A673 (cell line): ENCODE measurements around the gene FBXL7. TPM values are rescaled to one million over a fixed set of nuclear protein-coding genes. Genes with fewer than 3 reads are reported as not detected.

ENCODE experiments used
- BruUV-seq: library from RNA; stranded (reverse); fragments of 400-500 nt; replicated peaks from 2 replicates; lab custom pipeline; 2021; lab: Mats Ljungman, UMichigan
- CTCF ChIA-PET: fragments of 300-600 bp; sonication (Branson Sonifier 250); formaldehyde crosslinking; loops from one replicate; lab custom pipeline; 2022; ENCODE audit warnings: antibody characterized with exemption; lab: Charles Lee
- POLR2A ChIA-PET: fragments of 300-600 bp; sonication (Branson Sonifier 250); formaldehyde crosslinking; loops from one replicate; lab custom pipeline; 2022; ENCODE audit warnings: antibody characterized with exemption; ENCODE audit not compliant: low non-redundant PET; lab: Charles Lee
- DNase-seq: peaks from one replicate; pipeline ENCODE4 v3.0.0-alpha.2; 2015; ENCODE audit warnings: low spot score
- H3K27ac ChIP-seq: fragments of 200-600 bp; sonication (generic); 2 replicates; pipeline ENCODE4 v1.5.1; 2016; ENCODE audit warnings: mixed run types, low read depth, mild to moderate bottlenecking, mixed read lengths, antibody characterized with exemption, low read length; ENCODE audit not compliant: poor library complexity, severe bottlenecking
- H3K27me3 ChIP-seq: fragments of 200-600 bp; sonication (generic); replicated peaks from 2 replicates; pipeline ENCODE4 v1.6.1; 2017; ENCODE audit warnings: mixed run types, low read depth, mild to moderate bottlenecking, mixed read lengths, antibody characterized with exemption, low read length; ENCODE audit not compliant: insufficient read depth, poor library complexity
- H3K36me3 ChIP-seq: fragments of 200-600 bp; sonication (generic); 2 replicates; pipeline ENCODE4 v1.6.1; 2016; ENCODE audit warnings: mixed run types, mild to moderate bottlenecking, mixed read lengths, antibody characterized with exemption, low read length; ENCODE audit not compliant: insufficient read depth, poor library complexity, severe bottlenecking
- H3K4me1 ChIP-seq: fragments of 200-600 bp; sonication (generic); 2 replicates; pipeline ENCODE4 v1.6.1; 2017; ENCODE audit warnings: mixed run types, mild to moderate bottlenecking, mixed read lengths, antibody characterized with exemption, low read length; ENCODE audit not compliant: insufficient read depth, poor library complexity, severe bottlenecking
- H3K4me3 ChIP-seq: fragments of 200-600 bp; sonication (generic); 2 replicates; pipeline ENCODE4 v1.5.1; 2016; ENCODE audit warnings: low read depth, mixed run types, mild to moderate bottlenecking, mixed read lengths, low read length; ENCODE audit not compliant: poor library complexity, severe bottlenecking
- H3K9me3 ChIP-seq: fragments of 200-600 bp; sonication (generic); 2 replicates; pipeline ENCODE4 v1.6.1; 2016; ENCODE audit warnings: mixed run types, low read depth, mild to moderate bottlenecking, mixed read lengths, antibody characterized with exemption, low read length; ENCODE audit not compliant: poor library complexity, severe bottlenecking
- CTCF ChIP-seq: fragments of 300-800, 200-600 bp; sonication (generic); conservative IDR thresholded peaks from 2 replicates; pipeline ENCODE4 v1.5.1; 2017; ENCODE audit warnings: low read depth, mild to moderate bottlenecking, antibody characterized with exemption, low read length, moderate library complexity, mixed read lengths
- EZH2 ChIP-seq: fragments of 200-600 bp; sonication (generic); IDR thresholded peaks from 2 replicates; pipeline ENCODE4 v1.6.1; 2017; ENCODE audit warnings: borderline replicate concordance, low read depth, mild to moderate bottlenecking, mixed read lengths, antibody characterized with exemption, low read length; ENCODE audit not compliant: poor library complexity, severe bottlenecking
- intact Hi-C: fragments of 100-400 bp; cut with micrococcal nuclease; formaldehyde crosslinking; loops from one replicate; pipeline ENCODE4 v1.10.0; 2022; ENCODE audit not compliant: unreplicated experiment
- total RNA-seq: library from RNA; stranded (reverse); gene quantifications from 2 replicates; pipeline ENCODE4 v1.2.3, GENCODE V29; 2021

Gene FBXL7
- total RNA-seq, 1 experiment from 2014 or later: 5.9 TPM

- TF ChIP-seq EZH2: no peak
- TF ChIP-seq CTCF: no peak
- Histone ChIP-seq H3K27me3 (no peaks in the 10 kb centered on the region), H3K27ac (no peak overlapping the region), H3K9me3 (no peaks in the 10 kb centered on the region), H3K36me3 (no peaks in the 10 kb centered on the region), H3K4me1 (no peaks in the 10 kb centered on the region), H3K4me3 (no peak overlapping the region)
- DNase-seq: no peak
- BruUV-seq: no TSS peak
- intact Hi-C loops: no loop called here
- CTCF ChIA-PET: no interaction called here
- POLR2A ChIA-PET: no interaction called here
Measured at GRCh38 chr5:15880201-15880600, 380.2 kb downstream of the FBXL7 start.

- DNase-seq: no peak
Measured at GRCh38 chr5:15885156-15885555, 385.2 kb downstream of the FBXL7 start.

GRCh38 chr5:15886156-15886555, 386.2 kb downstream of the FBXL7 start:
- H3K27me3 ChIP-seq: no peaks in the 10 kb centered on the region
- TF ChIP-seq EZH2: no peak
- CTCF ChIA-PET: no interaction called here
- no peaks in the 10 kb centered on the region for H3K4me1 ChIP-seq
- intact Hi-C loops: no loop called here
- DNase-seq: no peak
- no peak overlapping the region for H3K27ac ChIP-seq
- BruUV-seq: no TSS peak
- H3K36me3 ChIP-seq: no peaks in the 10 kb centered on the region
- H3K9me3 ChIP-seq: no peaks in the 10 kb centered on the region
- POLR2A ChIA-PET: no interaction called here
- no peak overlapping the region for H3K4me3 ChIP-seq

More at GRCh38 chr5:15885156-15885555, 385.2 kb downstream of the FBXL7 start:
- ChIA-PET POLR2A (no interaction called here), CTCF (no interaction called here)
- no peak overlapping the region for H3K27ac ChIP-seq
- H3K36me3 ChIP-seq: no peaks in the 10 kb centered on the region
- H3K4me3 ChIP-seq: no peak overlapping the region
- no TSS peak for BruUV-seq
- TF ChIP-seq CTCF (no peak), EZH2 (no peak)
- intact Hi-C loops: no loop called here
- H3K27me3 ChIP-seq: no peaks in the 10 kb centered on the region
- H3K4me1 ChIP-seq: no peaks in the 10 kb centered on the region
- H3K9me3 ChIP-seq: no peaks in the 10 kb centered on the region

GRCh38 chr5:15887093-15887492, 387.1 kb downstream of the FBXL7 start:
- POLR2A ChIA-PET: no interaction called here
- H3K27ac ChIP-seq: no peak overlapping the region

More at GRCh38 chr5:15887093-15887492, 387.1 kb downstream of the FBXL7 start:
- CTCF ChIA-PET: no interaction called here
- BruUV-seq: no TSS peak
- Histone ChIP-seq H3K9me3 (no peaks in the 10 kb centered on the region), H3K4me1 (no peaks in the 10 kb centered on the region), H3K4me3 (no peak overlapping the region), H3K36me3 (no peaks in the 10 kb centered on the region), H3K27me3 (no peaks in the 10 kb centered on the region)
- no peak for DNase-seq
- TF ChIP-seq EZH2 (no peak), CTCF (no peak)
- intact Hi-C loops: no loop called here
